ENCODE measurements around the gene AANAT.

GRCh38 chr17:76428511-76428910 lies 38.9 kb upstream of the AANAT start:
- TF ChIP-seq ZIC2 (tag by site-specific recombination; IDR thresholded peaks at IDR 0.05) = no peak
- TF ChIP-seq ZNF830 (tag by site-specific recombination; IDR thresholded peaks at IDR 0.05; ENCODE audit: low read depth) = no peak
- TF ChIP-seq CTCF (tag by site-specific recombination; IDR thresholded peaks at IDR 0.05) = no peak
- no peak for TF ChIP-seq PRDM10 (tag by site-specific recombination; IDR thresholded peaks at IDR 0.05)
- no peak for TF ChIP-seq HOXA7 (CRISPR knock-in tag; IDR thresholded peaks at IDR 0.05; ENCODE audit: borderline replicate concordance)
- TF ChIP-seq ZFP3 (tag by site-specific recombination; IDR thresholded peaks at IDR 0.05; ENCODE audit: low read depth) = no peak
- no peak for TF ChIP-seq SP2 (tag by site-specific recombination; IDR thresholded peaks at IDR 0.05)
- TF ChIP-seq, protein P1, sequence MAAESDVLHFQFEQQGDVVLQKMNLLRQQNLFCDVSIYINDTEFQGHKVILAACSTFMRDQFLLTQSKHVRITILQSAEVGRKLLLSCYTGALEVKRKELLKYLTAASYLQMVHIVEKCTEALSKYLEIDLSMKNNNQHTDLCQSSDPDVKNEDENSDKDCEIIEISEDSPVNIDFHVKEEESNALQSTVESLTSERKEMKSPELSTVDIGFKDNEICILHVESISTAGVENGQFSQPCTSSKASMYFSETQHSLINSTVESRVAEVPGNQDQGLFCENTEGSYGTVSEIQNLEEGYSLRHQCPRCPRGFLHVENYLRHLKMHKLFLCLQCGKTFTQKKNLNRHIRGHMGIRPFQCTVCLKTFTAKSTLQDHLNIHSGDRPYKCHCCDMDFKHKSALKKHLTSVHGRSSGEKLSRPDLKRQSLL (tag by site-specific recombination; IDR thresholded peaks at IDR 0.05) = no peak
- no peak for TF ChIP-seq ZNF629 (tag by site-specific recombination; IDR thresholded peaks at IDR 0.05)

All from HEK293 (cell line).